NCI-H128 (cell line): ENCODE measurements around the gene PHYHD1.
A peak's percentile ranks its signal among the peaks of the same experiment; 100 is the strongest.
"Not testable (repeated sequence)": the region's sequence is repeated elsewhere in the genome, so short reads cannot be mapped to it uniquely, and the experiment has no call there.

ENCODE experiments used
- DNase-seq: peaks from one replicate; lab custom pipeline; 2025; ENCODE audit not compliant: unreplicated experiment; lab: John Stamatoyannopoulos, UW

The PHYHD1 gene

DNA sequence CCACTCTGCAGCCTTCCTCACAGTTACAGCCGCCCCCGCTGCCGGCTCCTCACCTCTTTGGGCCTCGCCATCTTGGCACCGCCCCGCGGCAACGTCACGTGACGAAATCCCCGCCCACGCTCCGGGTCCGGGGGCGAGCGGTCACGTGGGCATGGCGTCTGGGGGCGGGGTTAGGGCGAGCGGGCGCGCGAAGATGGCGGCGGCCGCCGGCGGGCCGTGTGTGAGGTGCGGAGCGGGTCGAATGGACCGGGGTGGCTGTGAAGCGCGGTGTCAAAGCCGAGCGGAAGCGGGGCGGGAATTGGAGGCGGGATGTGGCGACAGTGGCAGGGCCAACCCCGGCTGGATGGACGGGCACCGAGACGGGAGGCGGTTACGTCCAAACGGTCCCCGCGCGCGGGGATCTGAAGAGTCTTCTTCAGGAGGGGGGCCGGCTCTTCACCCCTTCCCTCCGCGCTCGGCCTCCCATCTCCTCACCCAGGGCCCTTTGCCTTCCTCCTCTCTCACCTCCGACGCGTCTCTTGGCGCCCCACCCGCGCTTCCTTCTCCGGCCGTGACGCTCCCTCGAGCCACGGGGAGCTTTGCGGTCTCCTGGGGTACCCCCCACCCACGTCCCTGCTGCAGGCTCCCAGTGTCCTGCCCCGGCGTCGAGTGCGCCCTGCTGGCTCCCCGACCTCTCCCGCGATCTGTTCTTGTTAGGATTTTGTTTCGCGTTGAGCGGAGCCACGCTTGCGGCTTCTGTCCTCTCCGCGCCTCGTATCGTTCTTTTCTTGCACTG, 26.9 kb downstream of the PHYHD1 start, which contains the start of the genes DOLK and NUP188:
DOLK (minus strand) TSS at position 77 of the 775 bp plus-strand sequence. CDS start 300 bp downstream, outside the sequence.
NUP188 (plus strand) TSS at position 173 of the 775 bp plus-strand sequence; CDS start at position 194, 21 bp downstream.
- DNase-seq = peak; percentile 89

DNA sequence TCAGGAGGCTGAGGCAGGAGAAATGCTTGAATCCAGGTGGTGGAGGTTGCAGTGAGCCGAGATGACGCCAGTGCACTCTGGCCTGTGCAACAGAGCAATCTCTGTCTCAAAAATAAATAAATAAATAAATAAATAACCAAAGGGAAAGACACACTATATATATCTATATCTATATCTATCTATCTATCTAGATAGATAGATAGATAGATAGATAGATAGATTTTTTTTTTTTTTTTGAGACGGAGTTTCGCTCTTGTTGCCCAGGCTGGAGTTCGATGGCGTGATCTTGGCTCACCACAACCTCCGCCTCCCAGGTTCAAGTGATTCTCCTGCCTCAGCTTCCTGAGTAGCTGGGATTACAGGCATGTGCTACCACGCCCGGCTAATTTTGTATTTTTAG, 40.6 kb downstream of the PHYHD1 start:
- not testable (repeated sequence) for DNase-seq

DNA sequence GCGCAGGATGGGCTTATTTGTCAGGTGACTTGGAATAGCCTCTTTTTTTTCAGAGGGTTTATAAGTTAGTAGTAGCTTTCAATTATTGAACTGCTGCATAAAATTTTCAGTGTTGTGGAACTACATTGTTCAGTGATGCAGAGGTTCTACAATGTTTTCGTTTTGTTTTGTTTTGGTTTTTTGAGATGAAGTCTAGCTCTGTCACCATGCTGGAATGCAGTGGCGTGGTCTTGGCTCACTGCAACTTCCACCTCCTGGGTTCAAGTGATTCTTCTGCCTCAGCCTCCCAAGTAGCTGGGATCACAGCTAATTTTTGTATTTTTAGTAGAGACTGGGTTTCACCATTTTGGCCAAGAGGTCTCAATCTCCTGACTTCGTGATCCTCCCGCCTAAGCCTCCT, 48.7 kb downstream of the PHYHD1 start:
- no peak for DNase-seq

DNA sequence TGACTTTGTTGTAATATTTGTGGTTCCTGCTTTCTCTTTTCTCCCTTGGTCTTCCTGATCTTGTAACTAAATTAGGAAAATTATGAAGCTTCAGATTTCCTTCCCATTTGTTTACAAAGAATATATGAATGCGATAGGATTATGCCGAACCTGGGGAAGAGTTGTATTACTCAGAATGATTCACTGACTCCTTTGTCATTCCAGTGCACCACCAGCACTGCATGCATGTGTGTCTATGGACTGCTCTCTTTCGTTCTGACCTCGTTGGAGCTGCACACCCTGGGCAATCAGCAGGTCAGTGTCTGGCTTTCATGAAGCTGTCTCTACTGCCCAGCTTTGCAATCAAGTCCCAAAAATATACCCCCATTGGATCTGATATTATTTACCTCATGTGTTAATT, 52.2 kb downstream of the PHYHD1 start:
- no peak for DNase-seq

DNA sequence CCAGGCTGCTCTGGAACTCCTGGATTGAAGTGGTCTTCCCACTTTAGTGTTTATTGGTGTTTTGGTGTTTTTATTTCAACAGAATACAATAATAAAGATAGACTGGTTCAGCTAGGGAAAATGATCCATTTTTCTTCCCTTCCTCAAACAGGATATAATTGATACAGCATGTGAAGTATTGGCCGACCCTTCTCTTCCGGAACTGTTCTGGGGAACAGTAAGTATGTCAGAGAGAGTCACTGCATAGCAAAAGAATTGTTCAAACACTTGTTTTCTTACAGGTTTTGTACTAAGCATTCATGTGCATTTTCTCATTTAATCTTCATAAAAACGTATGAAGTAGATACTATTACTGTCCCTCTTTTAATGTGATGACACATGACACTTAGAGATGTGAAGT, 58.3 kb downstream of the PHYHD1 start:
- no peak for DNase-seq

DNA sequence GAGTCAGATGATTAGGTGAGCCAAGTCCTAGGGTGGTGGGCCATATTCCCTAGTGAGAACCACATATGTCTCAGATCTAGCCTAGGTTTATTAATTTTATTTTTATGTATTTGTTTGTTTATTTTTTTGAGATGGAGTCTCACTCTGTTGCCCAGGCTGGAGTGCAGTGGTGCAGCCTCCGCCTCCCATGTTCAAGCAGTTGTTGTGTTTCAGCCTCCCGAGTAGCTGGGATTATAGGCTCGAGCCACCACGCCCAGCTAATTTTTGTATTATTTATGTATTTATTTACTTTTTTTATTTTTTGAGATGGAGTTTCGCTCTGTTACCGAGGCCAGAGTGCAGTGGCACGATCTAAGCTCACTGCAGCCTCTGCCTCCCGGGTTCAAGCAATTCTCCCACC, 62.8 kb downstream of the PHYHD1 start:
- no peak for DNase-seq

DNA sequence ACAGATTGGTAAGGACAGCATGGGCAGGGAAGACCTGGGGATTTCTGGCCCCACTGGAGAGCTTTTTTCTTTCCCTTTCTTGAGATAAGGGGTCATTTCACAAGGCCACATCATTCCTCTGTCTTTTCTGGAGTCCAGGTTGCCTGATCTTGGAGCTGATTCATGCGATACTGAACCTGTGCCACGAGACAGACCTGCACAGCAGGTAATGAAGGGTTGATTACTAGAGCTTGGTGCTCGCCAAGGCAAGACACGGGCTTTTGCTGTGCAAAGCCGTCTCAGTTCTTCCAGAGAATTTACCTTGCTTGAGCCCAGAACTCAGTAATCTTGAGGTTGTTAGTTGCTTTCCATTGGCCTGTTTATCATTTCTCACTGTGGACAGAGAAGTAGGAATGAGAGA, 65.9 kb downstream of the PHYHD1 start:
- no peak for DNase-seq

DNA sequence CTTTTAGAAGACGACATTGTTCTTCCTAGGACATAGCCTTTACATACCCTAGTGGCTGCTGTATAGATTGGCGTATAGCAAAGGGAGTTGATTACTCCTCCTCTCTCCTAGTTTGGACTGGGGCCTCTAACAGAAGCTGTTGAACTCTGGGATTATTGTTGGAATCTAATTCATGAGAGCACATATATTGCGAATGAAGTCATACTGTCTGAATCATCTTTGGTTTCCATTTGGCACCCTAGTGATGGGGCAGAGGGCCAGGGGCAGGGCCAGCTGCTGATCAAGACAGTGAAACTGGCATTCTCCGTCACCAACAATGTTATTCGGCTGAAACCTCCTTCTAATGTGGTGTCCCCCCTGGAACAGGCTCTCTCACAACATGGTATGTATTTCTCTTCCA, 67.0 kb downstream of the PHYHD1 start:
- DNase-seq = no peak
